ENCODE results near the gene C12orf54.
"Not testable (repeated sequence)": the region's sequence is repeated elsewhere in the genome, so short reads cannot be mapped to it uniquely, and the experiment has no call there.

C12orf54 gene

DNA sequence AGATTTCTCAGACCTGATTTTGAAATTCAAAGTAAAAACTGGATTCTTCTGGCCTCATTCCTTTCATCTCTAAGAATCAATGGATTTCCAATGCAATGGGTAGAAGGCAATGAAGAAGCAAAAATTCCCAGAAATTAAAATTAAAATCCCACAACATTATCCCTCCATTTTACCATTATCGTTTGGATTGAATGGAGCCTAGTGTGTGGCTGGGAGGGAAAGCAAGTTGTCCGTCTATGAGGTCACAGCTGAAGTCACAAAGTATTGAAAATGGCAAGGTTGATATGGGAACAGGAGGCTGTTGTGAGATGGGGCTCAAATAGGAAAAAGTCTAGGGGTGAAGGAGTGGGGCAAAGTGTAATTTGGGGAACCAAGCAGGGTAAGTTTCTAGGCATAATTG lies at the start of gene C12orf54:
C12orf54 (plus strand) TSS at position 301 of the 400 bp plus-strand sequence. CDS start 799 bp downstream, outside the sequence.
- DNase-seq (ENCODE audit: low read depth in 2 of 2), result no peak

DNA sequence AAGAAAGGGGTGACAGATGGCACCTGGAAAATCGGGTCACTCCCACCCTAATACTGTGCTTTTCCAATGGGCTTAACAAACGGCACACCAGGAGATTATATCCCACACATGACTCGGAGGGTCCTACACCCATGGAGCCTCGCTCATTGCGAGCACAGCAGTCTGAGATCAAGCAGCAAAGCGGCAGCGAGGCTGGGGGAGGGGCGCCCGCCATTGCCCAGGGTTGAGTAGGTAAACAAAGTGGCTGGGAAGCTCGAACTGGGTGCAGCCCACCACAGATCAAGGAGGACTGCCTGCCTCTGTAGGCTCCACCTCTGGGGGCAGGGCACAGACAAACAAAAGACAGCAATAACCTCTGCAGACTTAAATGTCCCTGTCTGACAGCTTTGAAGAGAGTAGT lies 48.3 kb upstream of the C12orf54 start:
- DNase-seq (ENCODE audit: low read depth in 2 of 2), result not testable (repeated sequence)

DNA sequence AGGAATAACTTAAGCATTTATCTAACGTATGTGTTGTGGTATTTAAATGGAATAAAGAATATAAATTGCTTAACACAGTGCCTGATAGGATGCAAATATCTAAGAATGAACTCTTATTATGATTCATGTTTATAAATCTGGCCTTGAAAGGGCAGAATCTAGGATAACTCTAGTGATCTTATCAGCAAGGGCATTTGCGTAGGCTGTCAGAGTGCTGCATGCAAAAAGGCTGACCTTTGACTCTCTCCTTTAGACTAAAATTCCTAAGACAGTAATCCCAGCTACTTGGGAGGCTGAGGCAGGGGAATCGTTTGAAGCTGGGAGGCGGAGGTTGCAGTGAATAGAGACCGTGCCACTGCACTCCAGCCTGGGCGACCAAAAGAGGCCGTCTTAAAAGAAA lies 41.2 kb upstream of the C12orf54 start:
- DNase-seq (ENCODE audit: low read depth in 2 of 2), result no peak

DNA sequence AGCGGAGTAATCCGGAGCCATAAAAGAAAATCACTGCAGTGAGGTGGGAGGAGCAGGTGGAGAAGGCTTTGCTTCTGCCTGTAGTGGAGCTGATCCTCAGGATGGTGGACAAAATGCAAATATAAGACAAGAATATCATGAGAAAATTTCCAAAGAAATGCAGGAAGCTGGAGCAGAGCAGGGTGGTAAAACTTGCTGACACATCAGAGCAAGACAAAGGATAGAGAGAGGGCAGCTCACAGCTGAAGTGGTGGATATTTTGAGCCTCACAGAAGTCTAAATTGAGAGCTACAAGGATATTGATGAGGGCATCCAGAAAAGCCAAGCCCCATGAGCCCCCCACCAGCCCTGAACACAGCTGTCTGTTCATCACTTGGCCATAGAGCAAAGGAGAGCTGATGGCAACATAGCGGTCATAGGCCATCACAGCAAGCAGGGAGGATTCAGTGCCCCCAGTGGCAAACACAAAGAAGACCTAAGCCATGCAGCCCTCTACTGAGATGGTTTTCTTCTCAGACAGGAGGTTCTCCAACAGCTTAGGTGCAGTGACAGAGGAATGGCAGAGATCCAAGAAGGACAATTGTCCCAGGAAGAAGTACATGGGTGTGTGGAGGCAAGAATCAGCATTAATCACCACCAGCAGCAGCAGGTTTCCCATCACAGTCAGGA lies 40.0 kb upstream of the C12orf54 start:
- no peak for DNase-seq (ENCODE audit: low read depth in 2 of 2)

- no peak for DNase-seq (ENCODE audit: low read depth in 2 of 2)
Measured at GRCh38 chr12:48445538-48445937, 36.8 kb upstream of the C12orf54 start.

DNA sequence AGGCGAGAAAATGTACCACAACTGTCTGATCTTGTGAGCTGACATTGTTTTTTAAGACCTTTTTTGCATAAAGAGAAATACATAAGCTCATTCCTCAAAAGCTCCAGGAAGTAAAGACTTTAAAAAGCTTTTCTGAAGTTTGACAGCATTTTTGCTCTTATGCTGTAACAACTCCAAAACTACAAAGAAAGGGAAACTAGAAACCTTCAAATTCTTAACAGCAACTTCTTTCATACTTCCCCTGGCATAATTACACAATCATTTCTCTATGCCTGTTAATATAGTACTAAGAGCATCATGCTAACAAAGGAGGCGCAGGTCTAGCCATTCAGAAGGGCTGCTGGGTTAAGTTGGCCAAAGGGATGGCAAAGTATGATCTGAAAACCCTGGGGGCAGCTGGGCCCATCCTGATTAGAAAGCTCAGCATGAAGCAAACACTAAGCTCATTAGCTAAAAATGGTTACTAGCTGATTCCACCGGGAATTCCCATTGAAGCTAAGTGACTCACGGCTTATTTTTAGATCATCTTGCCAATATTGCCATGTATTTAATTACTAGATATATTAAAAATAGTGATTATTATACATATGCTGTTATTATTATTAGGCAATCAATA lies 36.0 kb upstream of the C12orf54 start:
- DNase-seq (ENCODE audit: low read depth in 2 of 2), result no peak

DNA sequence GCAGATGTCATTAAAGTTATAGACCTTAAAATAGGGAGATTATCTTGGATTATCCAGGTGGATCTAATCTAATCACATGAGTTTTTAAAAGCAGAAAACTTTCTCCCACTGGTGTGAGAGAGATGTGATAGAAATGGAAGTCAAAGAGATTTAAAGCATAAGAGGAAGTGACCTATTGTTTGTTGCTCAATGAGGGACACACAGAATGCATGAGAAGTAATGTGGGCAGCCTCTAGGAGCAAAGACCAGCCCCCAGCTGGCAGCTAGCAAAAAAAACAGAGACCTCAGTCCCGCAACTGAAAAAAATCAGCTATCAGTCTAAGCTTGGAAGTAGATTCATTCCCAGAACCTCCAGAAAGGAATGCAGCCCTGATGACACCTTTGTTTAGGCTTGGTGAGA lies 34.5 kb upstream of the C12orf54 start:
- no peak for DNase-seq (ENCODE audit: low read depth in 2 of 2)

- DNase-seq (ENCODE audit: low read depth in 2 of 2), result no peak
Measured at GRCh38 chr12:48451372-48451771, 30.9 kb upstream of the C12orf54 start.

GRCh38 chr12:48452961-48453360 lies 29.3 kb upstream of the C12orf54 start:
- DNase-seq (ENCODE audit: low read depth in 2 of 2), result not testable (repeated sequence)

GRCh38 chr12:48454667-48455066 lies 27.6 kb upstream of the C12orf54 start:
- DNase-seq (ENCODE audit: low read depth in 2 of 2), result no peak

DNA sequence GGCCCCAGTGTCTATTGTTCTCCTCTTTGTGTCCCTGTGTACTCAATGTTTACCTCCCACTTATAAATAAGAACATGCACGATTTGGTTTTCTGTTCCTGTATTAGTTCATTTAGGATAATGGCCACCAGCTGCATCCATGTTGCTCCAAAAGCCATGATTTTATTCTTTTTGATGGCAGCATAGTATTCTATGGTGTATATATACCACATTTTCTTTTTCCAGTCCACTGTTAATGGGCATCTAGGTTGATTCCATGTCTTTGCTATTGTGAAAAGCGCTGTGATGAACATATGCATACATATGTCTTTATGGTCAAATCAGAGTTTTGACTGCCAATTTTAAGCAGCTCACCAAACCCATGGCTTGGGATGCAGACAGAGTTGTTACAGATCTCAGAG lies 27.2 kb upstream of the C12orf54 start:
- no peak for DNase-seq (ENCODE audit: low read depth in 2 of 2)

DNA sequence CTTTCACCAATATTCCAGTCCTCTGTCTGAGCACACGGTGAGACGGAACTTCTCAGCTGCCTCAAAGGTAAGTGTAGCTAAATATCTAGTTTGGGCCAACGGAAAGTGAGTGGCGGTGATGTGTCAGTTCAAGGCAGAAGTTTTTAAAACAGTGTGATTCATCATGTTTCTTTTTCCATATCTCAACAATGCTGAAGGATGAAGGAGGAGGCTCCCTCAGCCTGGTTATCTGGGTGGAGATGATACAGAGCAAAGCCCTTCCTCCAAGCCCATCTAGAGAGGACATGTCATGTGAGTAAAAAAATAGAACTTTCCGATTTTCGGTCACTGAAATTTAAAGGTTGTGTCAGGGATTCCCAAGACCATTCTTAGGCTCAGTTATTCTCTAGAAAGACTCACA lies 23.0 kb upstream of the C12orf54 start:
- DNase-seq (ENCODE audit: low read depth in 2 of 2), result no peak

DNA sequence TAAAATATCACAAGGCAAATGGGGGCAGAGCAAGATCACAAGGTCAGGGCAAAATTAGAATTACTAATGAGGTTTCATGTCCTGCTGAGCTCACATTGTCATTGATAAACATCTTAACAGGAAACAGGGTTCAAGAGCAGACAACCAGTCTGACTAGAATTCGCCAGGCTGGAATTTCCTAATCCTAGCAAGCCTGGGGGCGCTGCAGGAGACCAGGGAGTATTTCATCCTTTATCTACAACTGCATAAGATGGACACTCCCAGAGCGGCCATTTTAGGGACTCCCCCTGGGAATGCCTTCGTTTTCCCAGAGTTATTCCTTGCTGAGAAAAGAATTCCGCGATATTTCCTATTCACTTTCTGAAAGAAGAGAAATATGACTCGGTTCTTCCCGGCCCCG lies 13.3 kb upstream of the C12orf54 start:
- DNase-seq (ENCODE audit: low read depth in 2 of 2), result not testable (repeated sequence)

DNA sequence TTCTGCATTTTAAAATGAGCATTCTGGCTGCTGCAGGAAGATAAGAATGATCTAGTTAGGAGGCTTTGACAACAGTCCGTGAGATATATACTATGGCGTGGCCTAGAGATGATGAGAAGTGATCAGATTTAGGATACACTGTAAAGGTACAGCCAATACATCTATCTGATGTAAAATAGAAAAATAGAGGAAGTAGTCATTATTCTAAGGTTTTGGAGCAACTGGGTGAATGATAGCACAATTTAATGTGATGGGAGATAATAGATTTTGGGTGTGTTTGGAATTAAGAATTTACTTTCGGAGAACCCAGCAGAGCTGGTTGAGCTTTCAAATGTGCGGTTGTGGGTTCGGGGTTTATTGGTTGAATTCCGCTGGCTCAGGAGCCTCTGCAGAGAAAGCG lies 10.0 kb upstream of the C12orf54 start, which contains the start of gene ANP32D:
ANP32D (plus strand) TSS at position 301 of the 400 bp plus-strand sequence. CDS start 106 bp downstream, outside the sequence.
- DNase-seq (ENCODE audit: low read depth in 2 of 2), result no peak

DNA sequence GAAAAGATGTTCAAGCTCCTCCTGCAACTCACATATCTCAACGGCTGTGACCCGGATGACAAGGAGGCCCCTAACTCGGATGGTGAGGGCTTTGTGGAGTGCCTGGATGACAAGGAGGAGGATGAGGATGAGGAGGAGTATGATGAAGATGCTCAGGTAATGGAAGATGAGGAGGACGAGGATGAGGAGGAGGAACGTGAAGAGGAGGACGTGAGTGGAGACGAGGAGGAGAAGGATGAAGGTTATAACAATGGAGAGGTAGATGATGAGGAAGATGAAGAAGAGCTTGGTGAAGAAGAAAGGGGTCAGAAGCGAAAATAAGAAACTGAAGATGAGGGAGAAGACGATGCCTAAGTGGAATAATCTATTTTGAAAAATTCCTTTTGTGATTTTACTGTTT lies 9.2 kb upstream of the C12orf54 start:
- DNase-seq (ENCODE audit: low read depth in 2 of 2), result no peak

DNA sequence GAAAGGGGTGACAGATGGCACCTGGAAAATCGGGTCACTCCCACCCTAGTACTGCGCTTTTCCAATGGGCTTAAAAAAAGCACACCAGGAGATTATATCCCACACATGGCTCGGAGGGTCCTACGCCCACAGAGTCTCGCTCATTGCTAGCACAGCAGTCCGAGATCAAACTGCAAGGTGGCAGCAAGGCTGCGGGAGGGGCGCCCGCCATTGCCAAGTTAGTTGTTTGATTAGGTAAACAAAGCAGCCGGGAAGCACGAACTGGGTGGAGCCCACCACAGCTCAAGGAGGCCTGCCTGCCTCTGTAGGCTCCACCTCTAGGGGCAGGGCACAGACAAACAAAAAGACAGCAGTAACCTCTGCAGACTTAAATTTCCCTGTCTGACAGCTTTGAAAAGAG lies 7.8 kb upstream of the C12orf54 start:
- DNase-seq (ENCODE audit: low read depth in 2 of 2), result not testable (repeated sequence)

DNA sequence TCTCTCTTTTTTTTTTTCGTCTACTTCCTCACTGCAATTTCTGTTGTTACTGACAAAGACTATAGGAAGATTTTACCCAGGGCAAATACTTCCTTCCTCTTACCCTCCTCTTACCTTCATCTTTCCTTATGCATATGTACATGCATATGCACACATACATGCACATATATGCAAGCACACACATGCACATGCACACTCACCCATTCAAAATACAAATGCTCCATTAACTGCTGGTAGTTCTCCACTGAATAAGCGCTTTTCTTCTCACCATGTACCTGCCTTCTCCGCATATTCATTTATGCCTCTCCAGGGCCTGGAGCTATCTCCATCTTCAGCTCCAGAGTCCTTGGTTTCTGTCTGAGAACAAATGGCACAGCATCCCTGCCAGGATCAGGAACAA lies 632 bp downstream of the C12orf54 start:
- DNase-seq (ENCODE audit: low read depth in 2 of 2), result no peak

DNA sequence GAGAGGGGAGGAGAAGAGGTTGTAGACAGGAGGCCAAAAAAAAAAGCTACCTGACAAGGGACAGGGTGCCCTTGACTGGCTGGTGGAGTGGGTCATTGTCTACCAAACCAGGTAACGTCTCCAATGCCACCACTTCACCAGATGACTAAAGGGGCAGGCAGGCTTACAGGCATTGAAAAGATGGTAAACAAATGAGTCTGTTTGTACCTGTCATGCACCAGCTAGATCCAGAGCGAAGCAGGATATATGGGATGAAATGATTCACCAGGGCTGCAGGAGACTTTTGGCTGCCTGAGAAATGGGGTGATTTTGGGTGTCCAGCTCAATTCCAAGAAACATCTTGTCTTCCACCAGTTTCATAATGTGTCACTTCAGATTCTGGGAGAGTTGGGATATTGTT lies 4.0 kb downstream of the C12orf54 start:
- no peak for DNase-seq (ENCODE audit: low read depth in 2 of 2)

DNA sequence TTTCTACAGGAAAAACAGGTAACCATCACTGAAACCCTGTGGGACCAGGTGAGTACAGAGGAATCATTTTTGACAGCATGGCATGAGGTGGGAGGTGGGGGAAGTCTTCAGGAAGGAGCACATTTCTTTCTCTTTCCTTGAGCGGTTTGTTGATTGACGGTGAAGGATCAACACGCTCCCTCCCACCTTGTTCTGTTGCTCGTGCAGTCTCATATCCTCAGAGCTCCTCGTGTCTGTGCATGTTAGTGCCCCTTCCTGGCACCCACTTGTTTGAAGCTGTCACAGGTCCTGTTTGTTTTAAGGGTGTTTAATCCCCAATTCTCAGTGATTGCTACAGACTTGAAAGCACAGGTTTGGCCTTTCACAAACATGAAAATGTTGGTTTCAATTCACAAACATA lies 4.4 kb downstream of the C12orf54 start:
- no peak for DNase-seq (ENCODE audit: low read depth in 2 of 2)

- no peak for DNase-seq (ENCODE audit: low read depth in 2 of 2)
Measured at GRCh38 chr12:48489012-48489411, 6.7 kb downstream of the C12orf54 start.

DNA sequence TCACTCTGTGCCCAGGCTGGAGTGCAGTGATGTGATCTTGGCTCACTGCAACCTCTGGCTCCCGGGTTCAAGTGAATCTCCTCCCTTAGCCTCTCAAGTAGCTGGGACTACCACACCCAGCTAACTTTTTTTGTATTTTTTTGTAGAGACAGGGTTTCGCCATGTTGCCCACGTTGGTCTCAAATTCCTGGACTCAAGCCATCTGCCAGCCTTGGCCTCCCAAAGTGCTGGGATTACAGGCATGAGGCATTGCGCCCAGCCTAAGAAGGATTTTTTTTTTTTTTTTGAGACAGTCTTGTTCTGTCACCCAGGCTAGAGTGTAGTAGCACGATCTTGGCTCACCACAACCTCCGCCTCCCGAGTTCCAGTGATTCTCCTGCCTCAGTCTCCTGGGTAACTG lies 7.2 kb downstream of the C12orf54 start:
- DNase-seq (ENCODE audit: low read depth in 2 of 2), result not testable (repeated sequence)

- not testable (repeated sequence) for DNase-seq (ENCODE audit: low read depth in 2 of 2)
Measured at GRCh38 chr12:48500281-48500680, 18.0 kb downstream of the C12orf54 start.

- not testable (repeated sequence) for DNase-seq (ENCODE audit: low read depth in 2 of 2)
Measured at GRCh38 chr12:48506836-48507235, 24.5 kb downstream of the C12orf54 start.

- no peak for DNase-seq (ENCODE audit: low read depth in 2 of 2)
Measured at GRCh38 chr12:48508987-48509386, 26.7 kb downstream of the C12orf54 start.
